Calu3 (cell line): Measurements from ENCODE around the gene SMPD3. TPM values are rescaled to one million over a fixed set of nuclear protein-coding genes. Genes with fewer than 3 reads are reported as not detected.

Experiments
- BruUV-seq: library from RNA; stranded (reverse); fragments of 400-500 nt; replicated peaks from 2 replicates; lab custom pipeline; 2021; lab: Mats Ljungman, UMichigan
- CTCF ChIA-PET: fragments of 300-600 bp; sonication (Branson Sonifier 250); formaldehyde crosslinking; loops from one replicate; lab custom pipeline; 2022; ENCODE audit warnings: antibody characterized with exemption; lab: Charles Lee
- DNase-seq: peaks from one replicate; pipeline ENCODE4 v3.0.0; 2022
- H3K27ac Mint-ChIP-seq: one replicate; pipeline ENCODE4 v1.8.0; 2022; ENCODE audit warnings: mixed read lengths; ENCODE audit not compliant: unreplicated experiment
- H3K27me3 Mint-ChIP-seq: one replicate; pipeline ENCODE4 v1.8.0; 2022; ENCODE audit warnings: mixed read lengths; ENCODE audit not compliant: unreplicated experiment
- H3K36me3 Mint-ChIP-seq: one replicate; pipeline ENCODE4 v1.8.0; 2022; ENCODE audit warnings: mild to moderate bottlenecking, moderate library complexity, mixed read lengths; ENCODE audit not compliant: insufficient read depth, unreplicated experiment
- H3K4me1 Mint-ChIP-seq: one replicate; pipeline ENCODE4 v1.8.0; 2022; ENCODE audit warnings: mild to moderate bottlenecking, low read depth, mixed read lengths; ENCODE audit not compliant: unreplicated experiment
- H3K4me3 Mint-ChIP-seq: one replicate; pipeline ENCODE4 v1.8.0; 2022; ENCODE audit warnings: mild to moderate bottlenecking, low read depth, moderate library complexity, mixed read lengths; ENCODE audit not compliant: unreplicated experiment
- H3K9me3 Mint-ChIP-seq: one replicate; pipeline ENCODE4 v1.8.0; 2022; ENCODE audit warnings: low read depth, mixed read lengths; ENCODE audit not compliant: unreplicated experiment
- intact Hi-C: fragments of 100-400 bp; cut with micrococcal nuclease; formaldehyde crosslinking; loops from one replicate; pipeline ENCODE4 v1.10.0; 2022; ENCODE audit not compliant: unreplicated experiment
- total RNA-seq: library from RNA; stranded (reverse); gene quantifications from 2 replicates; pipeline ENCODE4 v1.2.3, GENCODE V29; 2022
- TF ChIP-seq, protein P1 (sequence below): fragments of 200-600 bp; IDR thresholded peaks from one replicate; pipeline ENCODE4 v1.8.0; 2022; ENCODE audit warnings: antibody characterized with exemption; ENCODE audit not compliant: unreplicated experiment

The SMPD3 gene
- total RNA-seq, 1 experiment from 2014 or later: 0.42 TPM

GRCh38 chr16:68408967-68409366 lies 39.3 kb downstream of the SMPD3 start:
- Mint-ChIP-seq H3K36me3 (no peaks in the 10 kb centered on the region), H3K4me1 (no peaks in the 10 kb centered on the region), H3K27ac (no peak overlapping the region), H3K9me3 (no peaks in the 10 kb centered on the region), H3K4me3 (no peak overlapping the region), H3K27me3 (peaks cover 14% of the 10 kb centered on the region)
- BruUV-seq: no TSS peak
- TF ChIP-seq, protein P1, sequence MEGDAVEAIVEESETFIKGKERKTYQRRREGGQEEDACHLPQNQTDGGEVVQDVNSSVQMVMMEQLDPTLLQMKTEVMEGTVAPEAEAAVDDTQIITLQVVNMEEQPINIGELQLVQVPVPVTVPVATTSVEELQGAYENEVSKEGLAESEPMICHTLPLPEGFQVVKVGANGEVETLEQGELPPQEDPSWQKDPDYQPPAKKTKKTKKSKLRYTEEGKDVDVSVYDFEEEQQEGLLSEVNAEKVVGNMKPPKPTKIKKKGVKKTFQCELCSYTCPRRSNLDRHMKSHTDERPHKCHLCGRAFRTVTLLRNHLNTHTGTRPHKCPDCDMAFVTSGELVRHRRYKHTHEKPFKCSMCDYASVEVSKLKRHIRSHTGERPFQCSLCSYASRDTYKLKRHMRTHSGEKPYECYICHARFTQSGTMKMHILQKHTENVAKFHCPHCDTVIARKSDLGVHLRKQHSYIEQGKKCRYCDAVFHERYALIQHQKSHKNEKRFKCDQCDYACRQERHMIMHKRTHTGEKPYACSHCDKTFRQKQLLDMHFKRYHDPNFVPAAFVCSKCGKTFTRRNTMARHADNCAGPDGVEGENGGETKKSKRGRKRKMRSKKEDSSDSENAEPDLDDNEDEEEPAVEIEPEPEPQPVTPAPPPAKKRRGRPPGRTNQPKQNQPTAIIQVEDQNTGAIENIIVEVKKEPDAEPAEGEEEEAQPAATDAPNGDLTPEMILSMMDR: no peak
- CTCF ChIA-PET: interaction anchor here (0.6 to 0.9 kb wide), 2 partner anchors 61 to 1270 kb away, joined by 3 to 5 read pairs; no protein-coding TSS in a partner anchor
- DNase-seq: no peak
- intact Hi-C loops: no loop called here

DNA sequence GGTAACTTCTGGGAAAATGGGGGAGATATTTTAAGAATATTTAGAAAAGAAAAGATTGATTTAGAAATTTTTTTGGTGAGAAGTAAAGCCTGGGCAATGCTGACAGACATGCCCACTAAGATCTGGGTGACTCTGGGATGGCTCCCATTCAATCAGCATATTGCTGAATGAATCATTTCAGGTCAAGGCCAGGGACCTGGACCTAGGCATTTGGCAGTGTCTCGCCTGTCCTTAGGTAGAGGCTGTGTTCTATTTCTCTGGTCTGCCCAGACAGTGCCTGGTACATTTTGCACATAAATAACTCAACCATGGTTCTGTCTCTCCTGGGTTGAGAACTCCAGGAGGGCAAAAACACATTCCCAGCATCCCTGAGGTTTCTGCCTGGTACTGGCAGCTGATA lies 39.9 kb downstream of the SMPD3 start:
- H3K27ac Mint-ChIP-seq: no peak overlapping the region
- H3K4me3 Mint-ChIP-seq: no peak overlapping the region
- H3K27me3 Mint-ChIP-seq: peaks cover 14% of the 10 kb centered on the region
- H3K36me3 Mint-ChIP-seq: no peaks in the 10 kb centered on the region
- H3K4me1 Mint-ChIP-seq: no peaks in the 10 kb centered on the region
- no peak for DNase-seq
- no TSS peak for BruUV-seq
- no peaks in the 10 kb centered on the region for H3K9me3 Mint-ChIP-seq
- TF ChIP-seq, protein P1: no peak
- intact Hi-C loops: no loop called here
- CTCF ChIA-PET: interaction anchor here (2.3 kb wide), 1 partner anchor 8 kb away, joined by 11 read pairs; no protein-coding TSS in a partner anchor

- intact Hi-C loops: no loop called here
- DNase-seq: no peak
- Mint-ChIP-seq H3K36me3 (no peaks in the 10 kb centered on the region), H3K4me3 (no peak overlapping the region), H3K4me1 (peaks cover 6% of the 10 kb centered on the region), H3K27ac (no peak overlapping the region), H3K9me3 (no peaks in the 10 kb centered on the region), H3K27me3 (peaks cover 17% of the 10 kb centered on the region)
- TF ChIP-seq, protein P1: no peak
- no TSS peak for BruUV-seq
- CTCF ChIA-PET: interaction anchor here (0.5 to 2.3 kb wide), 3 partner anchors 10 to 51 kb away, joined by 3 to 11 read pairs (median 6); no protein-coding TSS in a partner anchor
These were observed 41.7 kb downstream of the SMPD3 start for GRCh38 chr16:68406458-68407152.

- Mint-ChIP-seq H3K27me3 (peaks cover 24% of the 10 kb centered on the region), H3K4me3 (no peak overlapping the region), H3K9me3 (no peaks in the 10 kb centered on the region), H3K4me1 (peaks cover 6% of the 10 kb centered on the region), H3K36me3 (no peaks in the 10 kb centered on the region), H3K27ac (no peak overlapping the region)
- intact Hi-C loops: no loop called here
- TF ChIP-seq, protein P1: no peak
- CTCF ChIA-PET: interaction anchor here (0.7 kb wide), 1 partner anchor 71 kb away, joined by 4 read pairs; no protein-coding TSS in a partner anchor
- DNase-seq: no peak
- no TSS peak for BruUV-seq
These were observed 43.5 kb downstream of the SMPD3 start for GRCh38 chr16:68404736-68405345.
